Endothelial cell of umbilical vein (primary cell): Measurements from ENCODE around the gene MCTP2. TPM values are rescaled to one million over a fixed set of nuclear protein-coding genes. Genes with fewer than 3 reads are reported as not detected.

ENCODE experiments used
- BruUV-seq: library from RNA; stranded (reverse); fragments of 400-500 nt; replicated peaks from 2 replicates; lab custom pipeline; 2021; lab: Mats Ljungman, UMichigan
- CTCF ChIA-PET: fragments of 300-600, 350-600 bp; sonication (Branson Sonifier 250); formaldehyde crosslinking; loops from one replicate; lab custom pipeline; 2021; ENCODE audit warnings: antibody characterized with exemption, inconsistent platforms; lab: Charles Lee
- POLR2A ChIA-PET: fragments of 300-600, 350-600 bp; sonication (Branson Sonifier 250); formaldehyde crosslinking; loops from one replicate; lab custom pipeline; 2021; ENCODE audit warnings: antibody characterized with exemption, inconsistent platforms; lab: Charles Lee
- DNase-seq: peaks from one replicate; pipeline ENCODE4 v3.0.0-alpha.2; 2011; ENCODE audit warnings: low read depth, low spot score
- FAIRE-seq: peaks from 2 replicates; lab custom pipeline; 2011; peaks lifted over from hg19 to GRCh38; lab: Jason Lieb, UNC
- H2AFZ ChIP-seq: 2 replicates; pipeline ENCODE4 v1.6.0; 2012; ENCODE audit warnings: low read depth, low read length, control low read depth, inconsistent platforms
- H3K27ac ChIP-seq: 2 replicates; pipeline ENCODE4 v1.5.1; 2011; ENCODE audit warnings: low read depth, mild to moderate bottlenecking, control low read depth, low read length, moderate library complexity; ENCODE audit not compliant: insufficient read depth
- H3K27me3 ChIP-seq, 2 experiments: 2 replicates each; pipeline versions ENCODE4 v1.6.0 to v1.6.1; 2011; ENCODE audit warnings: low read length in 2 of 2, mixed read lengths in 1 of 2; ENCODE audit not compliant: control insufficient read depth in 2 of 2, insufficient read depth in 2 of 2
- H3K36me3 ChIP-seq, 2 experiments: 2 replicates in 1 of 2; 3 replicates in 1 of 2; pipeline ENCODE4 v1.5.1; 2011; ENCODE audit warnings: low read length in 2 of 2, mild to moderate bottlenecking in 1 of 2, moderate library complexity in 1 of 2; ENCODE audit not compliant: control insufficient read depth in 2 of 2, insufficient read depth in 2 of 2; ENCODE audit errors: extremely low read depth in 1 of 2
- H3K4me1 ChIP-seq: 3 replicates; pipeline ENCODE4 v1.5.1; 2011; ENCODE audit warnings: mild to moderate bottlenecking, low read length; ENCODE audit not compliant: control insufficient read depth, insufficient read depth; ENCODE audit errors: extremely low read depth
- H3K4me2 ChIP-seq: 2 replicates; pipeline ENCODE4 v1.6.1; 2011; ENCODE audit warnings: low read length, control low read depth, mixed read lengths; ENCODE audit not compliant: insufficient read depth
- H3K4me3 ChIP-seq, 3 experiments: fragments of 200-600 bp in 1 of 3; sonication (generic), shearing (Covaris generic) in 1 of 3; replicated peaks in 1 of 3; 2 replicates each; pipeline ENCODE4 v1.5.1; 2011 to 2016; ENCODE audit warnings: control low read depth in 3 of 3, low read length in 3 of 3, mild to moderate bottlenecking in 2 of 3, inconsistent platforms in 1 of 3, low read depth in 1 of 3, moderate library complexity in 1 of 3; ENCODE audit not compliant: insufficient read depth in 1 of 3
- H3K79me2 ChIP-seq: 2 replicates; pipeline ENCODE4 v1.6.0; 2012; ENCODE audit warnings: low read length, inconsistent platforms; ENCODE audit not compliant: control insufficient read depth, insufficient read depth
- H3K9ac ChIP-seq: replicated peaks from 2 replicates; pipeline ENCODE3; 2011; ENCODE audit warnings: low read length, control low read depth; ENCODE audit not compliant: insufficient read depth; ENCODE audit errors: extremely low read depth
- H3K9me1 ChIP-seq: replicated peaks from 3 replicates; pipeline ENCODE4 v1.6.0; 2011; ENCODE audit warnings: mild to moderate bottlenecking, low read length; ENCODE audit not compliant: control insufficient read depth, insufficient read depth; ENCODE audit errors: extremely low read depth
- H3K9me3 ChIP-seq: replicated peaks from 2 replicates; pipeline ENCODE4 v1.5.1; 2012; ENCODE audit warnings: low read length, inconsistent platforms; ENCODE audit not compliant: control insufficient read depth, insufficient read depth
- H4K20me1 ChIP-seq: replicated peaks from 2 replicates; pipeline ENCODE3; 2011; ENCODE audit warnings: mild to moderate bottlenecking, low read length; ENCODE audit not compliant: control insufficient read depth, insufficient read depth; ENCODE audit errors: extremely low read depth
- CTCF ChIP-seq, 2 donors: IDR thresholded peaks; 1 replicate in 1 of 2; 2 replicates in 1 of 2; pipeline ENCODE4 v1.5.1; 2011; ENCODE audit warnings: low read length in 2 of 2, mild to moderate bottlenecking in 2 of 2, moderate library complexity in 2 of 2, control low read depth in 1 of 2, inconsistent platforms in 1 of 2, low read depth in 1 of 2; ENCODE audit not compliant: insufficient read depth in 1 of 2; ENCODE audit errors: extremely low read depth in 1 of 2
- EZH2 ChIP-seq: IDR thresholded peaks from 2 replicates; pipeline ENCODE4 v1.6.1; 2012; ENCODE audit warnings: borderline replicate concordance, low read depth, mild to moderate bottlenecking, moderate library complexity, low read length, inconsistent platforms; ENCODE audit not compliant: severe bottlenecking
- FOS ChIP-seq: IDR thresholded peaks from 2 replicates; pipeline ENCODE4 v1.6.1; 2011; ENCODE audit warnings: mild to moderate bottlenecking, low read length, moderate library complexity, borderline replicate concordance; ENCODE audit not compliant: insufficient read depth
- GATA2 ChIP-seq: IDR thresholded peaks from 2 replicates; pipeline ENCODE4 v1.7.0; 2011; ENCODE audit warnings: low read depth, mild to moderate bottlenecking, moderate library complexity, mixed read lengths, low read length; ENCODE audit not compliant: insufficient read length, insufficient read depth
- JUN ChIP-seq: IDR thresholded peaks from 2 replicates; pipeline ENCODE4 v1.6.1; 2011; ENCODE audit warnings: borderline replicate concordance, low read depth; ENCODE audit not compliant: insufficient read length, insufficient read depth
- POLR2A ChIP-seq: IDR thresholded peaks from 2 replicates; pipeline ENCODE4 v1.6.1; 2012; ENCODE audit warnings: low read depth, mild to moderate bottlenecking, control low read depth, low read length
- dilution Hi-C: fragments of 300-500 bp; cut with MboI; formaldehyde crosslinking; loops from one replicate; pipeline ENCODE4 v1.15.0; 2019; ENCODE audit warnings: low sequenced_read_pairs; ENCODE audit not compliant: extremely low pct_ligation_motif_present
- intact Hi-C: fragments of 100-400 bp; cut with micrococcal nuclease; formaldehyde crosslinking; loops from one replicate; pipeline ENCODE4 v1.10.0; 2022
- polyA plus RNA-seq, 4 experiments: library from polyadenylated mRNA; depleted of rRNA in 3 of 4; stranded (reverse) in 3 of 4; unstranded in 1 of 4; fragments of >200 nt; gene quantifications; 2 replicates each; pipeline versions ENCODE4 v1.2.1 to v1.2.3, GENCODE V29; 2011 to 2012; ENCODE audit warnings: missing spikeins in 1 of 4
- total RNA-seq: library from RNA; stranded (reverse); gene quantifications from 2 replicates; pipeline ENCODE4 v1.2.3, GENCODE V29; 2021
- TF ChIP-seq, protein P1 (sequence below): IDR thresholded peaks from 2 replicates; pipeline ENCODE4 v1.6.1; 2011; ENCODE audit not compliant: insufficient read depth, insufficient read length

MCTP2 gene
- total and polyA plus RNA-seq, 2 donors (not counting 3 experiments of a cell fraction or from before 2014, with no cell fraction given) = 0.01 to 0.75 TPM

- H3K9me3 ChIP-seq = no peaks in the 10 kb centered on the region
- H3K4me2 ChIP-seq = no peak overlapping the region
- DNase-seq (no peak), FAIRE-seq (no peak)
- intact Hi-C loops = no loop called here
- H3K27me3 ChIP-seq = no peaks in the 10 kb centered on the region
- H3K36me3 ChIP-seq = no peaks in the 10 kb centered on the region
- H2AFZ ChIP-seq = no peak overlapping the region
- no peak overlapping the region for H3K9ac ChIP-seq
- no peak overlapping the region for H3K4me3 ChIP-seq
- H3K27ac ChIP-seq = no peak overlapping the region
- ChIA-PET POLR2A (no interaction called here), CTCF (interaction anchor here (1.7 kb wide), 1 partner anchor 11 kb away, joined by 6 read pairs; no protein-coding TSS in a partner anchor)
- no peaks in the 10 kb centered on the region for H4K20me1 ChIP-seq
- dilution Hi-C loops = no loop called here
- no peaks in the 10 kb centered on the region for H3K9me1 ChIP-seq
- no peaks in the 10 kb centered on the region for H3K79me2 ChIP-seq
- no peaks in the 10 kb centered on the region for H3K4me1 ChIP-seq
- TF ChIP-seq GATA2 = no peak
- TF ChIP-seq EZH2 = no peak
- no TSS peak for BruUV-seq
Measured at GRCh38 chr15:94312946-94313345, 81.6 kb downstream of the MCTP2 start.

- FAIRE-seq (no peak), DNase-seq (no peak)
- no TSS peak for BruUV-seq
- Histone ChIP-seq H2AFZ (no peak overlapping the region), H3K9me3 (no peaks in the 10 kb centered on the region), H3K27me3 (no peaks in the 10 kb centered on the region), H3K79me2 (no peaks in the 10 kb centered on the region), H3K36me3 (no peaks in the 10 kb centered on the region), H3K4me3 (no peak overlapping the region), H3K4me2 (no peak overlapping the region), H3K4me1 (no peaks in the 10 kb centered on the region), H3K27ac (no peak overlapping the region), H4K20me1 (no peaks in the 10 kb centered on the region), H3K9me1 (no peaks in the 10 kb centered on the region), H3K9ac (no peak overlapping the region)
- CTCF ChIA-PET = no interaction called here
- POLR2A ChIA-PET = no interaction called here
- dilution Hi-C loops (no loop called here), intact Hi-C loops (no loop called here)
- TF ChIP-seq CTCF (IDR thresholded peaks at IDR 0.05; ENCODE audit: extremely low read depth in 1 of 2, insufficient read depth in 1 of 2, low read depth in 1 of 2, low read length in 2 of 2) = no peak
- no peak for TF ChIP-seq FOS
- TF ChIP-seq EZH2 = no peak
- TF ChIP-seq POLR2A = no peak
- TF ChIP-seq JUN = no peak
- TF ChIP-seq GATA2 = no peak
- TF ChIP-seq, protein P1, sequence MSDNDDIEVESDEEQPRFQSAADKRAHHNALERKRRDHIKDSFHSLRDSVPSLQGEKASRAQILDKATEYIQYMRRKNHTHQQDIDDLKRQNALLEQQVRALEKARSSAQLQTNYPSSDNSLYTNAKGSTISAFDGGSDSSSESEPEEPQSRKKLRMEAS = no peak
Measured at GRCh38 chr15:94314639-94315038, 83.3 kb downstream of the MCTP2 start.
